Measurements from ENCODE around the gene KCTD18.

The KCTD18 gene

GRCh38 chr2:200459101-200459500 lies 50.8 kb downstream of the KCTD18 start:
- Histone ChIP-seq H3K36me3 (ENCODE audit: control insufficient read depth, low read length) (no peaks in the 10 kb centered on the region), H3K9me2 (replicated peaks; ENCODE audit: control insufficient read depth, low read length) (no peaks in the 10 kb centered on the region), H3K27me3 (ENCODE audit: control insufficient read depth, low read length) (peaks cover 29% of the 10 kb centered on the region), H3K9me3 (ENCODE audit: control insufficient read depth, insufficient read depth, low read length) (no peaks in the 10 kb centered on the region), H3K4me3 (ENCODE audit: low read length) (no peak overlapping the region), H3K4me1 (ENCODE audit: control insufficient read depth, low read length) (peaks cover 6% of the 10 kb centered on the region), H3K27ac (ENCODE audit: low read depth, low read length) (no peak overlapping the region), H3F3A (ENCODE audit: control insufficient read depth, insufficient read depth) (no peaks in the 10 kb centered on the region), H4K20me1 (ENCODE audit: control insufficient read depth, insufficient read depth, low read depth, low read length) (no peaks in the 10 kb centered on the region), H3K4me2 (ENCODE audit: low read length) (no peak overlapping the region), H3K79me2 (ENCODE audit: control insufficient read depth, low read length) (no peaks in the 10 kb centered on the region)
- no peak for TF ChIP-seq EZH2phosphoT487 (IDR thresholded peaks at IDR 0.05; ENCODE audit: borderline replicate concordance, low read length)
- TF ChIP-seq, protein P1, sequence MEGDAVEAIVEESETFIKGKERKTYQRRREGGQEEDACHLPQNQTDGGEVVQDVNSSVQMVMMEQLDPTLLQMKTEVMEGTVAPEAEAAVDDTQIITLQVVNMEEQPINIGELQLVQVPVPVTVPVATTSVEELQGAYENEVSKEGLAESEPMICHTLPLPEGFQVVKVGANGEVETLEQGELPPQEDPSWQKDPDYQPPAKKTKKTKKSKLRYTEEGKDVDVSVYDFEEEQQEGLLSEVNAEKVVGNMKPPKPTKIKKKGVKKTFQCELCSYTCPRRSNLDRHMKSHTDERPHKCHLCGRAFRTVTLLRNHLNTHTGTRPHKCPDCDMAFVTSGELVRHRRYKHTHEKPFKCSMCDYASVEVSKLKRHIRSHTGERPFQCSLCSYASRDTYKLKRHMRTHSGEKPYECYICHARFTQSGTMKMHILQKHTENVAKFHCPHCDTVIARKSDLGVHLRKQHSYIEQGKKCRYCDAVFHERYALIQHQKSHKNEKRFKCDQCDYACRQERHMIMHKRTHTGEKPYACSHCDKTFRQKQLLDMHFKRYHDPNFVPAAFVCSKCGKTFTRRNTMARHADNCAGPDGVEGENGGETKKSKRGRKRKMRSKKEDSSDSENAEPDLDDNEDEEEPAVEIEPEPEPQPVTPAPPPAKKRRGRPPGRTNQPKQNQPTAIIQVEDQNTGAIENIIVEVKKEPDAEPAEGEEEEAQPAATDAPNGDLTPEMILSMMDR (IDR thresholded peaks at IDR 0.05; ENCODE audit: low read depth, low read length, poor library complexity, severe bottlenecking) = no peak

- no peaks in the 10 kb centered on the region for H3K4me1 ChIP-seq (ENCODE audit: control insufficient read depth, low read length)
- no peaks in the 10 kb centered on the region for H4K20me1 ChIP-seq (ENCODE audit: control insufficient read depth, insufficient read depth, low read depth, low read length)
- H3K27ac ChIP-seq (ENCODE audit: low read depth, low read length) = no peak overlapping the region
- H3K9me2 ChIP-seq (replicated peaks; ENCODE audit: control insufficient read depth, low read length) = no peaks in the 10 kb centered on the region
- no peaks in the 10 kb centered on the region for H3F3A ChIP-seq (ENCODE audit: control insufficient read depth, insufficient read depth)
- no peaks in the 10 kb centered on the region for H3K36me3 ChIP-seq (ENCODE audit: control insufficient read depth, low read length)
- no peaks in the 10 kb centered on the region for H3K9me3 ChIP-seq (ENCODE audit: control insufficient read depth, insufficient read depth, low read length)
- no peak overlapping the region for H3K4me2 ChIP-seq (ENCODE audit: low read length)
- no peaks in the 10 kb centered on the region for H3K79me2 ChIP-seq (ENCODE audit: control insufficient read depth, low read length)
- no peak for TF ChIP-seq EZH2phosphoT487 (IDR thresholded peaks at IDR 0.05; ENCODE audit: borderline replicate concordance, low read length)
- TF ChIP-seq, protein P1 (IDR thresholded peaks at IDR 0.05; ENCODE audit: low read depth, low read length, poor library complexity, severe bottlenecking) = no peak
- H3K27me3 ChIP-seq (ENCODE audit: control insufficient read depth, low read length) = peaks cover 32% of the 10 kb centered on the region
- no peak overlapping the region for H3K4me3 ChIP-seq (ENCODE audit: low read length)
Observed at GRCh38 chr2:200456567-200456966, 53.3 kb downstream of the KCTD18 start.

GRCh38 chr2:200455958-200456421 lies 53.9 kb downstream of the KCTD18 start:
- Histone ChIP-seq H3K36me3 (ENCODE audit: control insufficient read depth, low read length) (no peaks in the 10 kb centered on the region), H3K79me2 (ENCODE audit: control insufficient read depth, low read length) (no peaks in the 10 kb centered on the region), H3K4me2 (ENCODE audit: low read length) (no peak overlapping the region), H3F3A (ENCODE audit: control insufficient read depth, insufficient read depth) (no peaks in the 10 kb centered on the region), H3K9me2 (replicated peaks; ENCODE audit: control insufficient read depth, low read length) (no peaks in the 10 kb centered on the region), H3K4me3 (ENCODE audit: low read length) (no peak overlapping the region), H3K27me3 (ENCODE audit: control insufficient read depth, low read length) (peaks cover 32% of the 10 kb centered on the region), H4K20me1 (ENCODE audit: control insufficient read depth, insufficient read depth, low read depth, low read length) (no peaks in the 10 kb centered on the region), H3K9me3 (ENCODE audit: control insufficient read depth, insufficient read depth, low read length) (no peaks in the 10 kb centered on the region), H3K27ac (ENCODE audit: low read depth, low read length) (no peak overlapping the region), H3K4me1 (ENCODE audit: control insufficient read depth, low read length) (no peaks in the 10 kb centered on the region)
- TF ChIP-seq EZH2phosphoT487 (IDR thresholded peaks at IDR 0.05; ENCODE audit: borderline replicate concordance, low read length) = no peak
- TF ChIP-seq, protein P1 (IDR thresholded peaks at IDR 0.05; ENCODE audit: low read depth, low read length, poor library complexity, severe bottlenecking) = no peak

Measured in DOHH2 (cell line).